ENCODE measurements around the gene UTP14A.

DNA sequence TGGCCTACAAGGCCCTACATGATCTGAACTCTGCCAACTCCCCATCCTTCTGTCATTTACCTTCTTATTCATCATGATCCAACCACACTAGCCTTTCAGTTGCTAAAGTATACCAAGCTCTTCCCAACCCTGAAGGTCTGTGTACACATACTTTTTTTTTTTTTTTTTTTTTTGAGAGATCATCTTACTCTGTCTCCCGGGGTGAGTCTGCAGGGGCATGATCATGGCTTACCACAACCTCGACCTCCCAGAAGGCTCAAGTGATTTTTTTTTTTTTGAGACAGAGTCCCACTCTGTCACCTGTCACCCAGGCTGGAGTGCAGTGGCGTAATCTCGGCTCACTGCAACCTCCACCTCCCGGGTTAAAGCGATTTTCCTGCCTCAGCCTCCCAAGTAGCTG lies 5.9 kb upstream of the UTP14A start:
- TF ChIP-seq, protein P1, sequence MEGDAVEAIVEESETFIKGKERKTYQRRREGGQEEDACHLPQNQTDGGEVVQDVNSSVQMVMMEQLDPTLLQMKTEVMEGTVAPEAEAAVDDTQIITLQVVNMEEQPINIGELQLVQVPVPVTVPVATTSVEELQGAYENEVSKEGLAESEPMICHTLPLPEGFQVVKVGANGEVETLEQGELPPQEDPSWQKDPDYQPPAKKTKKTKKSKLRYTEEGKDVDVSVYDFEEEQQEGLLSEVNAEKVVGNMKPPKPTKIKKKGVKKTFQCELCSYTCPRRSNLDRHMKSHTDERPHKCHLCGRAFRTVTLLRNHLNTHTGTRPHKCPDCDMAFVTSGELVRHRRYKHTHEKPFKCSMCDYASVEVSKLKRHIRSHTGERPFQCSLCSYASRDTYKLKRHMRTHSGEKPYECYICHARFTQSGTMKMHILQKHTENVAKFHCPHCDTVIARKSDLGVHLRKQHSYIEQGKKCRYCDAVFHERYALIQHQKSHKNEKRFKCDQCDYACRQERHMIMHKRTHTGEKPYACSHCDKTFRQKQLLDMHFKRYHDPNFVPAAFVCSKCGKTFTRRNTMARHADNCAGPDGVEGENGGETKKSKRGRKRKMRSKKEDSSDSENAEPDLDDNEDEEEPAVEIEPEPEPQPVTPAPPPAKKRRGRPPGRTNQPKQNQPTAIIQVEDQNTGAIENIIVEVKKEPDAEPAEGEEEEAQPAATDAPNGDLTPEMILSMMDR (IDR thresholded peaks at IDR 0.05): no peak
- TF ChIP-seq ZFX (IDR thresholded peaks at IDR 0.05; ENCODE audit: borderline replicate concordance): no peak

Data from 22Rv1 (cell line).